GM23248 (cell line): Measurements from ENCODE around the gene FOXN3. TPM values are rescaled to one million over a fixed set of nuclear protein-coding genes. Genes with fewer than 3 reads are reported as not detected.

Experiments
- DNase-seq: peaks from one replicate; pipeline ENCODE4 v3.0.0-alpha.2; 2015
- H2AFZ ChIP-seq: fragments of 200-600 bp; sonication (generic); 2 replicates; pipeline ENCODE4 v1.6.1; 2016; ENCODE audit warnings: antibody characterized with exemption
- H3F3A ChIP-seq: fragments of 200-600 bp; sonication (generic); 2 replicates; pipeline ENCODE4 v1.6.1; 2016; ENCODE audit warnings: mild to moderate bottlenecking, antibody characterized with exemption, mixed run types; ENCODE audit not compliant: insufficient read depth
- H3K27ac ChIP-seq: fragments of 200-600 bp; sonication (generic); 2 replicates; pipeline ENCODE4 v1.5.1; 2016; ENCODE audit warnings: mild to moderate bottlenecking
- H3K27me3 ChIP-seq: fragments of 200-600 bp; sonication (generic); replicated peaks from 2 replicates; pipeline ENCODE4 v1.6.1; 2016; ENCODE audit warnings: mild to moderate bottlenecking; ENCODE audit not compliant: insufficient read depth
- H3K36me3 ChIP-seq: fragments of 200-600 bp; sonication (generic); 2 replicates; pipeline ENCODE4 v1.6.1; 2016; ENCODE audit warnings: low read depth, mild to moderate bottlenecking
- H3K4me1 ChIP-seq: fragments of 200-600 bp; sonication (generic); 2 replicates; pipeline ENCODE4 v1.6.1; 2016; ENCODE audit warnings: mild to moderate bottlenecking; ENCODE audit not compliant: insufficient read depth
- H3K4me2 ChIP-seq: fragments of 200-600 bp; sonication (generic); one replicate; pipeline ENCODE4 v1.6.1; 2016; ENCODE audit warnings: mild to moderate bottlenecking; ENCODE audit not compliant: unreplicated experiment
- H3K4me3 ChIP-seq: fragments of 200-600 bp; sonication (generic); 2 replicates; pipeline ENCODE4 v1.5.1; 2016; ENCODE audit warnings: mild to moderate bottlenecking
- H3K79me2 ChIP-seq: fragments of 200-600 bp; sonication (generic); 2 replicates; pipeline ENCODE4 v1.6.1; 2016; ENCODE audit warnings: mild to moderate bottlenecking; ENCODE audit not compliant: insufficient read depth
- H3K9ac ChIP-seq: fragments of 200-600 bp; sonication (generic); 2 replicates; pipeline ENCODE4 v1.6.1; 2016; ENCODE audit warnings: mild to moderate bottlenecking
- H3K9me2 ChIP-seq: fragments of 200-600 bp; sonication (generic); 2 replicates; pipeline ENCODE4 v1.6.1; 2016; ENCODE audit warnings: mixed run types, mild to moderate bottlenecking, moderate library complexity; ENCODE audit not compliant: insufficient read depth
- H3K9me3 ChIP-seq: fragments of 200-600 bp; sonication (generic); one replicate; pipeline ENCODE4 v1.6.1; 2017; ENCODE audit warnings: low read depth
- H4K20me1 ChIP-seq: fragments of 200-600 bp; sonication (generic); 2 replicates; pipeline ENCODE4 v1.6.0; 2016; ENCODE audit not compliant: insufficient read depth
- EZH2 ChIP-seq: fragments of 200-600 bp; sonication (generic); IDR thresholded peaks from 2 replicates; pipeline ENCODE4 v1.6.1; 2018; ENCODE audit warnings: antibody characterized with exemption, mild to moderate bottlenecking; ENCODE audit not compliant: insufficient read depth, poor library complexity, severe bottlenecking
- EZH2phosphoT487 ChIP-seq: fragments of 200-600 bp; sonication (generic); IDR thresholded peaks from 2 replicates; pipeline ENCODE4 v1.6.1; 2018; ENCODE audit warnings: antibody characterized with exemption, moderate library complexity, mild to moderate bottlenecking, low read depth; ENCODE audit not compliant: insufficient read depth
- WGBS, 2 experiments: methylation state at CpG; one replicate each; pipeline ENCODE4 v1.1.6; 2015 to 2017; ENCODE audit warnings: low lambda C conversion rate in 2 of 2, low coverage in 1 of 2; ENCODE audit errors: missing lambda C conversion rate in 2 of 2; 5-methylcytosine and 5-hydroxymethylcytosine counted together
- in situ Hi-C: fragments of 300-500 bp; cut with MboI; formaldehyde crosslinking; loops from 2 replicates; pipeline ENCODE4 v1.15.0; 2020
- polyA plus RNA-seq: library from polyadenylated mRNA; unstranded; fragments of >200 nt; fragmentation: Nextera tagmentation; extraction: Ambion mirVana; gene quantifications from 2 replicates; pipeline ENCODE4 v1.2.1, GENCODE V29; 2016
- total RNA-seq: library from RNA; depleted of rRNA; stranded (reverse); fragments of >200 nt; shearing (Covaris generic); gene quantifications from 2 replicates; pipeline ENCODE4 v1.2.3, GENCODE V29; 2014

FOXN3 gene
- total and polyA plus RNA-seq, 2 experiments from 2014 or later = 18.6 to 19.0 TPM

DNA sequence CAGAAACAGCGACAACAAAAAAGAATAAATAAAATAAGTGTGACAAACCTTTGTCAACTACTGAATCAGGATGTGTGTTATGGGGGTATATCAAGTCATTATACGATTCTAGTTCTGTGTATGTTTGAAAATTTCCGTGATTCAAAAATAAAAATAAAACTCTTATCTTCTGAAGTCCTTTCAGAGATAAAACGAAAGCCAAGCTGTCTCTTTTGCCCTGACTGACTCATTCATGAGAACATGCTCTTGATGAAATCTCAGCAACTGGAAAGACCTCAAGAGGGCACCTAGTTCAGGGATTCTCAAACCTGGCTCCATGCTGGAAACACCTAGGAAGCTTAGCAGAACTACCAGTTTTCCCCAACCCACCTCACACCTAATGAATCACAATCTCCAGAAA, 9.2 kb downstream of the FOXN3 start:
- WGBS, 2 experiments = 70 to 80% methylated on average over 4 of the region's 4 CpGs
- Histone ChIP-seq H3K27ac (no peak overlapping the region), H3K36me3 (no peaks in the 10 kb centered on the region), H3K9ac (no peak overlapping the region), H3K4me2 (no peak overlapping the region), H3K27me3 (no peaks in the 10 kb centered on the region), H3K4me3 (no peak overlapping the region), H3K4me1 (no peaks in the 10 kb centered on the region), H4K20me1 (no peaks in the 10 kb centered on the region), H3K9me2 (no peaks in the 10 kb centered on the region), H3F3A (no peaks in the 10 kb centered on the region), H3K9me3 (no peaks in the 10 kb centered on the region), H3K79me2 (peaks cover 77% of the 10 kb centered on the region), H2AFZ (no peak overlapping the region)
- peak; percentile 32 for DNase-seq
- TF ChIP-seq EZH2phosphoT487 (no peak), EZH2 (no peak)
- in situ Hi-C loops = loop anchor here (25.0 kb wide), 1 partner anchor 371 kb away; no protein-coding TSS in a partner anchor

DNA sequence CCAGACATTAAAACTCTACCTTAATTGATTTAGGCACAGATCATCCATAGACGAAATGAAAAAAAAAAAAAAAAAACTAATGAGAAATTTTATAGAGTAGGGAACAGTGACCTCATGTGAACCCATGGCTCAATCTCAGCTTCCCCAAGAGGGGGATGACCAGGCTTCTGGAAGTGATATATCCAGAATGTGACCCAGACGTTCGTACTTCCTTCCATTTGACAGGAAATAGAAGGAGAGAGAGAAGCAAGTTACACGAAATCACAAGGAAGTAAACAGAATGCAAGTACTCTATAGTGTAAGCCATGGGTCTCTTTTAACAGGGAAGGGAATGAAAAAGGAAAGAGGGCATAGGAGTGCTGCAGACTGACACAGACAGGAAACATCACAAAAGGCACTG, 10.1 kb downstream of the FOXN3 start:
- H4K20me1 ChIP-seq = no peaks in the 10 kb centered on the region
- H3K9ac ChIP-seq = no peak overlapping the region
- no peaks in the 10 kb centered on the region for H3K9me3 ChIP-seq
- H3K4me3 ChIP-seq = no peak overlapping the region
- no peak overlapping the region for H3K27ac ChIP-seq
- no peak overlapping the region for H3K4me2 ChIP-seq
- H3K4me1 ChIP-seq = no peaks in the 10 kb centered on the region
- 22 to 38% methylated on average over 4 of the region's 4 CpGs for WGBS, 2 experiments
- H3F3A ChIP-seq = no peaks in the 10 kb centered on the region
- H3K36me3 ChIP-seq = no peaks in the 10 kb centered on the region
- no peak for TF ChIP-seq EZH2
- TF ChIP-seq EZH2phosphoT487 = no peak
- DNase-seq = peak; percentile 19
- H2AFZ ChIP-seq = peak overlapping the region; percentile 13; the same call in 1 of the 2 replicates
- peaks cover 77% of the 10 kb centered on the region for H3K79me2 ChIP-seq
- in situ Hi-C loops = loop anchor here (25.0 kb wide), 1 partner anchor 370 kb away; no protein-coding TSS in a partner anchor
- no peaks in the 10 kb centered on the region for H3K9me2 ChIP-seq
- no peaks in the 10 kb centered on the region for H3K27me3 ChIP-seq

DNA sequence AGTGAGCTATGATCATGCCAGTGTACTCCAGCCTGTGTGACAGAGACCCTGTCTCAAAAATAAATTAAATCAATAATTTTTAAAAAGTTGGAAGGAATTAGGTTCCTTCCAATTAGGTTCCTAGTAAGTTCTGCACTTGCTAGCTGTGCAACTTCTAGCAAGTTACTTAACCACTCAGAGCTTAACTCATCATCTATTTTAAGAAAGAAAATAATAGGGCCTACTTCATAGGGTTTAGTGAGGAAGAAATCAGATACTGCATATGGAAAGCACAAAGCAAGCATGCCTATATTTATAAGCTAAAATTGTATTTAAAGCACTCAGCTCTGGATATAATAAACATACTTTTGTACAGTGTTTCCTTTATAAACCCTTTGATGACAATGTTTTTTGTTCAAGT, 10.7 kb downstream of the FOXN3 start:
- Histone ChIP-seq H3K4me1 (no peaks in the 10 kb centered on the region), H3K9me2 (no peaks in the 10 kb centered on the region), H3K9ac (no peak overlapping the region), H3K27me3 (no peaks in the 10 kb centered on the region), H3K79me2 (peaks cover 79% of the 10 kb centered on the region), H3K36me3 (no peaks in the 10 kb centered on the region), H3K4me2 (no peak overlapping the region), H3K9me3 (no peaks in the 10 kb centered on the region), H3F3A (no peaks in the 10 kb centered on the region), H4K20me1 (no peaks in the 10 kb centered on the region), H3K27ac (no peak overlapping the region), H2AFZ (no peak overlapping the region), H3K4me3 (no peak overlapping the region)
- in situ Hi-C loops = loop anchor here (25.0 kb wide), 1 partner anchor 369 kb away; no protein-coding TSS in a partner anchor
- TF ChIP-seq EZH2 (no peak), EZH2phosphoT487 (no peak)
- DNase-seq = no peak

DNA sequence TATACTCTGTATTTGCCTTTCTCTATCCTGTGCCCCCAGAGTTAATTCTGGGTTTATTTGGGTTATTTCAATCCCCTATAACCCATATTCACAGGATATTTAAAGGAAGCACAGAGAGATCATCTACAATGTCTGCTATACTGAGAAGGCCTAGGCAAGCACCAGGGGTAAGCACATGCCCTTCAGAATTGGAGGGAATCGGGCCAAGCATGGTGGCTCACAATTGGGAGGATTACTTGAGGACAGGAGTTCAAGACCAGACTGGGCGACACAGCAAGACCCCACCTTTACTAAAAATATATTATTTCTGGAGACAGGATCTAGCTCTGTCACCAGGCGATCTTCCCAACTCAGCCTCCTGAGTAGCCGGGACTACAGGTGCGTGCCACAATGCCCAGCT, 11.3 kb downstream of the FOXN3 start:
- no peaks in the 10 kb centered on the region for H3K9me2 ChIP-seq
- H3K36me3 ChIP-seq = no peaks in the 10 kb centered on the region
- no peak overlapping the region for H3K4me3 ChIP-seq
- no peak overlapping the region for H2AFZ ChIP-seq
- in situ Hi-C loops = loop anchor here (25.0 kb wide), 1 partner anchor 368 kb away; no protein-coding TSS in a partner anchor
- no peaks in the 10 kb centered on the region for H3K9me3 ChIP-seq
- no peaks in the 10 kb centered on the region for H4K20me1 ChIP-seq
- no peaks in the 10 kb centered on the region for H3K27me3 ChIP-seq
- TF ChIP-seq EZH2 = no peak
- TF ChIP-seq EZH2phosphoT487 = no peak
- no peak for DNase-seq
- peaks cover 81% of the 10 kb centered on the region for H3K79me2 ChIP-seq
- 95 to 96% methylated on average over 5 of the region's 5 CpGs for WGBS, 2 experiments
- no peak overlapping the region for H3K4me2 ChIP-seq
- H3K9ac ChIP-seq = no peak overlapping the region
- H3F3A ChIP-seq = no peaks in the 10 kb centered on the region
- H3K27ac ChIP-seq = no peak overlapping the region
- no peaks in the 10 kb centered on the region for H3K4me1 ChIP-seq

DNA sequence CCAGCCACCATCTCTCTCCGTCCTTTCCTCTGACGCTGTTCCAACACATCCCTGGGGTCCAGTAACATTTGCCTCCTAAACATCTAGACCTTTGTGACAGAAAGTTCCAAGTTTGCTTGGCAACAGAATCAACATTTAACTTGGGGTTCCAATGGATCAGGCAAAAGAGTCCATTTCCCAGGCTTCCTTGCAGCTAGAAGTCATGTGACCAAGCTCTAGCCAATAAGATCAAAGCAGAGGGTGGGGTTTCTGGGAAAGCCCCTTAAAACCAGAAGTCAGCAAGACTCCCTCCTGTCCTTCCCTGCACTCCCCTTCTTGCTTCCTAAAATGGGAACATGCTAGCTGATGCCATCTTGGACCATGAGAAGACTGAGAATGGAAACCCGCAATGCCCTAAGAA, 14.7 kb downstream of the FOXN3 start:
- Histone ChIP-seq H3F3A (no peaks in the 10 kb centered on the region), H3K4me3 (no peak overlapping the region), H3K9me3 (no peaks in the 10 kb centered on the region), H2AFZ (no peak overlapping the region), H4K20me1 (no peaks in the 10 kb centered on the region), H3K9me2 (no peaks in the 10 kb centered on the region), H3K4me1 (no peaks in the 10 kb centered on the region), H3K4me2 (no peak overlapping the region), H3K27ac (no peak overlapping the region), H3K79me2 (peaks cover 86% of the 10 kb centered on the region), H3K9ac (no peak overlapping the region), H3K27me3 (no peaks in the 10 kb centered on the region), H3K36me3 (no peaks in the 10 kb centered on the region)
- TF ChIP-seq EZH2 = no peak
- no peak for TF ChIP-seq EZH2phosphoT487
- 99 to 100% methylated on average over 3 of the region's 3 CpGs for WGBS, 2 experiments
- in situ Hi-C loops = loop anchor here (25.0 kb wide), 1 partner anchor 365 kb away; no protein-coding TSS in a partner anchor
- DNase-seq = no peak
